HepG2 (cell line): ENCODE results near the gene AKR1C4. TPM values are rescaled to one million over a fixed set of nuclear protein-coding genes. Genes with fewer than 3 reads are reported as not detected.

Source experiments
- CENPBD1 ChIP-seq: sonication (generic); formaldehyde crosslinking; IDR thresholded peaks from 2 replicates; pipeline ENCODE4 v1.8.0; 2022; ENCODE audit warnings: missing genetic modification reagents, low read depth, mild to moderate bottlenecking, borderline replicate concordance
- CTCF ChIP-seq: sonication (generic); formaldehyde crosslinking; IDR thresholded peaks from 2 replicates; pipeline ENCODE4 v1.5.0; 2020; ENCODE audit warnings: mild to moderate bottlenecking, missing genetic modification reagents, moderate library complexity
- DZIP1 ChIP-seq: sonication (generic); formaldehyde crosslinking; IDR thresholded peaks from 2 replicates; pipeline ENCODE4 v1.5.0; 2020; ENCODE audit warnings: mild to moderate bottlenecking, missing genetic modification reagents
- E2F2 ChIP-seq: sonication (generic); formaldehyde crosslinking; IDR thresholded peaks from 2 replicates; pipeline ENCODE4 v1.4.0; 2020; ENCODE audit warnings: missing genetic modification reagents, borderline replicate concordance
- HHEX ChIP-seq: IDR thresholded peaks from 2 replicates; pipeline ENCODE4 v1.6.1; 2016; ENCODE audit warnings: control low read depth
- HIVEP1 ChIP-seq: sonication (generic); formaldehyde crosslinking; IDR thresholded peaks from 2 replicates; pipeline ENCODE4 v1.4.0; 2020; ENCODE audit warnings: mild to moderate bottlenecking, missing genetic modification reagents
- HNRNPUL1 ChIP-seq: fragments of 200-400 bp; formaldehyde crosslinking; IDR thresholded peaks from 2 replicates; pipeline ENCODE4 v1.6.1; 2017; ENCODE audit warnings: low read depth, mild to moderate bottlenecking, low read length, moderate library complexity
- IKZF4 ChIP-seq: sonication (generic); formaldehyde crosslinking; IDR thresholded peaks from 2 replicates; pipeline ENCODE4 v1.5.1; 2020; ENCODE audit warnings: borderline replicate concordance, mild to moderate bottlenecking, low read depth, missing genetic modification reagents; ENCODE audit errors: not compliant biosample characterization
- NR1H2 ChIP-seq: sonication (generic); formaldehyde crosslinking; IDR thresholded peaks from 2 replicates; pipeline ENCODE4 v1.8.1; 2022; ENCODE audit warnings: low read depth, missing genetic modification reagents, borderline replicate concordance
- PHB2 ChIP-seq: fragments of 450-650 bp; IDR thresholded peaks from 2 replicates; pipeline ENCODE4 v1.6.1; 2018; ENCODE audit not compliant: partially characterized antibody
- PHF21A ChIP-seq: sonication (generic); formaldehyde crosslinking; IDR thresholded peaks from 2 replicates; pipeline ENCODE4 v1.5.0; 2020; ENCODE audit warnings: mild to moderate bottlenecking, missing genetic modification reagents
- RAD51 ChIP-seq: fragments of 450-650 bp; IDR thresholded peaks from 2 replicates; pipeline ENCODE4 v1.6.1; 2016; ENCODE audit warnings: borderline replicate concordance
- RBM39 ChIP-seq: fragments of 200-400 bp; formaldehyde crosslinking; IDR thresholded peaks from one replicate; pipeline ENCODE4 v1.6.1; 2018; ENCODE audit warnings: antibody characterized with exemption, mild to moderate bottlenecking, low read depth, low read length; ENCODE audit not compliant: poor library complexity, severe bottlenecking
- SCMH1 ChIP-seq: sonication (generic); formaldehyde crosslinking; IDR thresholded peaks from 2 replicates; pipeline ENCODE4 v1.9.0; 2021; ENCODE audit warnings: missing genetic modification reagents, mild to moderate bottlenecking, borderline replicate concordance
- SOX6 ChIP-seq, 2 experiments: fragments of 450-650 bp in 1 of 2; sonication (generic) in 1 of 2; formaldehyde crosslinking in 1 of 2; IDR thresholded peaks; 2 replicates each; pipeline versions ENCODE4 v1.4.0 to v1.6.1; 2017 to 2020; ENCODE audit warnings: antibody characterized with exemption in 1 of 2, mild to moderate bottlenecking in 1 of 2, missing genetic modification reagents in 1 of 2
- TAF15 ChIP-seq: fragments of 200-400 bp; formaldehyde crosslinking; IDR thresholded peaks from one replicate; pipeline ENCODE4 v1.6.1; 2018; ENCODE audit warnings: mild to moderate bottlenecking, low read depth, low read length; ENCODE audit not compliant: poor library complexity, severe bottlenecking
- ZBTB44 ChIP-seq: sonication (generic); formaldehyde crosslinking; IDR thresholded peaks from 2 replicates; pipeline ENCODE4 v1.4.0; 2020; ENCODE audit warnings: missing genetic modification reagents
- ZNF256 ChIP-seq: sonication (generic); formaldehyde crosslinking; conservative IDR thresholded peaks from 2 replicates; pipeline ENCODE4 v1.4.0; 2020; ENCODE audit warnings: missing genetic modification reagents
- ZNF33B ChIP-seq: sonication (generic); formaldehyde crosslinking; IDR thresholded peaks from 2 replicates; pipeline ENCODE4 v1.5.1; 2020; ENCODE audit warnings: mild to moderate bottlenecking, missing genetic modification reagents
- ZNF451 ChIP-seq: sonication (generic); formaldehyde crosslinking; IDR thresholded peaks from 2 replicates; pipeline ENCODE4 v1.5.0; 2020; ENCODE audit warnings: mild to moderate bottlenecking, missing genetic modification reagents
- ZNF747 ChIP-seq: sonication (generic); formaldehyde crosslinking; IDR thresholded peaks from 2 replicates; pipeline ENCODE4 v1.8.1; 2023; ENCODE audit warnings: missing genetic modification reagents, mild to moderate bottlenecking, borderline replicate concordance
- polyA plus RNA-seq, 8 experiments: library from polyadenylated mRNA; depleted of rRNA in 3 of 8; stranded (reverse) in 7 of 8; unstranded in 1 of 8; fragments of >200 nt; fragmentation: Illumina TruSeq in 4 of 8; extraction: Trizol in 4 of 8; gene quantifications; 2 replicates each; pipeline versions ENCODE4 v1.2.1 to v1.2.3, GENCODE V29; 2011 to 2016; ENCODE audit warnings: low read depth in 4 of 8, missing spikeins in 1 of 8, mixed read lengths in 1 of 8; ENCODE audit not compliant: insufficient read depth in 1 of 8
- total RNA-seq, 5 experiments: library from RNA; depleted of rRNA; stranded (reverse); fragments of >200 nt; fragmentation: Illumina TruSeq; extraction: Trizol; gene quantifications; 2 replicates each; pipeline ENCODE4 v1.2.3, GENCODE V29; 2016; ENCODE audit warnings: low read depth in 1 of 5

AKR1C4 gene
- total and polyA plus RNA-seq, 2 of the 13 experiments (the other 11 are each of a cell fraction or from before 2014, with no cell fraction given), result 0.18 to 1.3 TPM

- no peak for TF ChIP-seq RAD51
- no peak for TF ChIP-seq RBM39
- no peak for TF ChIP-seq CENPBD1 (CRISPR knock-in tag)
- TF ChIP-seq ZBTB44, result no peak
- TF ChIP-seq ZNF256, result 0 out of 2 replicates have a peak, but pooled peaks have one; percentile 25
- TF ChIP-seq ZNF33B (CRISPR knock-in tag), result no peak; the same call in 1 of the 2 replicates
- TF ChIP-seq E2F2 (CRISPR knock-in tag), result no peak; the same call in 1 of the 2 replicates
- TF ChIP-seq HIVEP1 (CRISPR knock-in tag), result no peak
- TF ChIP-seq NR1H2, result no peak
- TF ChIP-seq SCMH1 (CRISPR knock-in tag), result no peak
- peak; percentile 64; the same call in 1 of the 2 replicates for TF ChIP-seq HHEX (CRISPR knock-in tag)
- no peak for TF ChIP-seq IKZF4 (CRISPR knock-in tag)
- TF ChIP-seq PHF21A (CRISPR knock-in tag), result peak; percentile 72; the same call in 1 of the 2 replicates
- no peak for TF ChIP-seq DZIP1 (CRISPR knock-in tag)
- TF ChIP-seq HNRNPUL1, result peak; percentile 91
- TF ChIP-seq CTCF (CRISPR knock-in tag), result 0 out of 2 replicates have a peak, but pooled peaks have one; percentile 6
- TF ChIP-seq ZNF747 (CRISPR knock-in tag), result no peak; the same call in 1 of the 2 replicates
- no peak for TF ChIP-seq ZNF451
- TF ChIP-seq TAF15, result no peak
- TF ChIP-seq PHB2, result no peak
- TF ChIP-seq SOX6 (IDR thresholded peaks at IDR 0.05), result no peak
- peak; percentile 94 for TF ChIP-seq SOX6 (CRISPR knock-in tag; IDR thresholded peaks at IDR 0.05)
These were observed 49.2 kb upstream of the AKR1C4 start (continued) for GRCh38 chr10:5147255-5147980.
